Measurements from ENCODE around the gene SURF1. TPM values are rescaled to one million over a fixed set of nuclear protein-coding genes. Genes with fewer than 3 reads are reported as not detected.
A peak's percentile ranks its signal among the peaks of the same experiment; 100 is the strongest.

SURF1 gene
- total and polyA plus RNA-seq, 9 of the 15 experiments (the other 6 are each of a cell fraction or from before 2014, with no cell fraction given), result 16.1 to 31.3 (median 20.9) TPM

GRCh38 chr9:133375116-133375723, 18.9 kb upstream of the SURF1 start (continued):
- TF ChIP-seq, protein P1, sequence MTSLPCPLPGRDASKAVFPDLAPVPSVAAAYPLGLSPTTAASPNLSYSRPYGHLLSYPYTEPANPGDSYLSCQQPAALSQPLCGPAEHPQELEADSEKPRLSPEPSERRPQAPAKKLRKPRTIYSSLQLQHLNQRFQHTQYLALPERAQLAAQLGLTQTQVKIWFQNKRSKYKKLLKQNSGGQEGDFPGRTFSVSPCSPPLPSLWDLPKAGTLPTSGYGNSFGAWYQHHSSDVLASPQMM (CRISPR knock-in tag; IDR thresholded peaks at IDR 0.05), result no peak
- peak in 2 of 3 experiments; percentile 10 to 30; a peak in 1 of 6 replicates for TF ChIP-seq CTCF (IDR thresholded peaks at IDR 0.05 in 2 of 3, conservative IDR thresholded peaks at IDR 0.05 in 1 of 3; ENCODE audit: insufficient read depth in 2 of 3, low read depth in 1 of 3, low read length in 3 of 3)
- no peak for TF ChIP-seq CHD7 (IDR thresholded peaks at IDR 0.05; ENCODE audit: low read depth, low read length)
- peak in 1 of 2 experiments; percentile 28; a peak in 1 of 4 replicates for TF ChIP-seq SIN3A (IDR thresholded peaks at IDR 0.05; ENCODE audit: borderline replicate concordance in 2 of 2, control insufficient read depth in 1 of 2, low read depth in 2 of 2, low read length in 2 of 2)
- no peak for TF ChIP-seq SMC3 (conservative IDR thresholded peaks at IDR 0.05; ENCODE audit: insufficient read depth, low read depth, low read length)
- peak in 1 of 2 experiments; percentile 33; a peak in 1 of 4 replicates for TF ChIP-seq MAZ (CRISPR knock-in tag; conservative IDR thresholded peaks at IDR 0.05 in 1 of 2, IDR thresholded peaks at IDR 0.05 in 1 of 2)
- 0 out of 2 replicates have a peak, but pooled peaks have one; percentile 9 for TF ChIP-seq ETV5 (CRISPR knock-in tag; IDR thresholded peaks at IDR 0.05; ENCODE audit: low read depth)
- TF ChIP-seq, protein P2, sequence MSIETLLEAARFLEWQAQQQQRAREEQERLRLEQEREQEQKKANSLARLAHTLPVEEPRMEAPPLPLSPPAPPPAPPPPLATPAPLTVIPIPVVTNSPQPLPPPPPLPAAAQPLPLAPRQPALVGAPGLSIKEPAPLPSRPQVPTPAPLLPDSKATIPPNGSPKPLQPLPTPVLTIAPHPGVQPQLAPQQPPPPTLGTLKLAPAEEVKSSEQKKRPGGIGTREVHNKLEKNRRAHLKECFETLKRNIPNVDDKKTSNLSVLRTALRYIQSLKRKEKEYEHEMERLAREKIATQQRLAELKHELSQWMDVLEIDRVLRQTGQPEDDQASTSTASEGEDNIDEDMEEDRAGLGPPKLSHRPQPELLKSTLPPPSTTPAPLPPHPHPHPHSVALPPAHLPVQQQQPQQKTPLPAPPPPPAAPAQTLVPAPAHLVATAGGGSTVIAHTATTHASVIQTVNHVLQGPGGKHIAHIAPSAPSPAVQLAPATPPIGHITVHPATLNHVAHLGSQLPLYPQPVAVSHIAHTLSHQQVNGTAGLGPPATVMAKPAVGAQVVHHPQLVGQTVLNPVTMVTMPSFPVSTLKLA (conservative IDR thresholded peaks at IDR 0.05), result peak in 1 of 2 experiments; percentile 36; a peak in 1 of 4 replicates
- peak in 1 of 2 experiments; percentile 58; a peak in 1 of 4 replicates for TF ChIP-seq HDAC1 (IDR thresholded peaks at IDR 0.05)
